GM12875 (cell line): ENCODE results near the gene BRIP1.

Experiments
- H3K4me3 ChIP-seq: one replicate; pipeline ENCODE4 v1.5.1; 2011; ENCODE audit warnings: low read depth, low read length, control low read depth
- TF ChIP-seq, protein P1 (sequence below): IDR thresholded peaks from 2 replicates; pipeline ENCODE4 v1.5.1; 2011; ENCODE audit warnings: low read depth, mild to moderate bottlenecking, control low read depth, inconsistent platforms, low read length, moderate library complexity, borderline replicate concordance; ENCODE audit not compliant: insufficient read depth

The BRIP1 gene

DNA sequence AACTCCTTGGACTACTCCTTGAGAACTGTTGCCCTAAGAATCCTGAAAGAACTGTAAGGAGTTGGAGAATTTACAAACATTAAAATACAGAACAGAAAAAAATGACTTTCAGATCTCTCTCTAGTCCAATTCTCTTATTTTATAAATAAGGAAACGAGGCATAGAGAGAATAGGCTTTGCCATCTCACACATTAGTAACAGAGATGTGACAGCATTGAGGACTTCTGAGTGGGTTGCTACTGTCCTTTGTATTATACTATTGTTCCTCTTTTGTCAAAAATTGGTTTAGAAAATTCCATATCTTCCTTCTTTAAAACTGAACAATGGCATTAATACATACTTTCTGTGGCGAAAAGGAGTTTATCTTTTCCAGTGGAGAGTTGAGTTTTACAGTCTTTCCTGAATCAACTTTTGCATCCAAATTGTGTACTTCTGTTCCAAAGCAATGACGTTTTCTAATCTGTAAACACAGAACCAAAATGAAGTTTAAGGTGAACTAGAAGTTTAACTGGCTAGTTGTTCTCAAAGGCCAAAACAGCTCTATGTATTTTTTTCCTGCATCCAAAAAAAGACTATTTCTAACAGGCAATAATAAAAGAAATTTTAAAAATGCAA, 16.5 kb downstream of the BRIP1 start:
- no peak overlapping the region for H3K4me3 ChIP-seq
- TF ChIP-seq, protein P1, sequence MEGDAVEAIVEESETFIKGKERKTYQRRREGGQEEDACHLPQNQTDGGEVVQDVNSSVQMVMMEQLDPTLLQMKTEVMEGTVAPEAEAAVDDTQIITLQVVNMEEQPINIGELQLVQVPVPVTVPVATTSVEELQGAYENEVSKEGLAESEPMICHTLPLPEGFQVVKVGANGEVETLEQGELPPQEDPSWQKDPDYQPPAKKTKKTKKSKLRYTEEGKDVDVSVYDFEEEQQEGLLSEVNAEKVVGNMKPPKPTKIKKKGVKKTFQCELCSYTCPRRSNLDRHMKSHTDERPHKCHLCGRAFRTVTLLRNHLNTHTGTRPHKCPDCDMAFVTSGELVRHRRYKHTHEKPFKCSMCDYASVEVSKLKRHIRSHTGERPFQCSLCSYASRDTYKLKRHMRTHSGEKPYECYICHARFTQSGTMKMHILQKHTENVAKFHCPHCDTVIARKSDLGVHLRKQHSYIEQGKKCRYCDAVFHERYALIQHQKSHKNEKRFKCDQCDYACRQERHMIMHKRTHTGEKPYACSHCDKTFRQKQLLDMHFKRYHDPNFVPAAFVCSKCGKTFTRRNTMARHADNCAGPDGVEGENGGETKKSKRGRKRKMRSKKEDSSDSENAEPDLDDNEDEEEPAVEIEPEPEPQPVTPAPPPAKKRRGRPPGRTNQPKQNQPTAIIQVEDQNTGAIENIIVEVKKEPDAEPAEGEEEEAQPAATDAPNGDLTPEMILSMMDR: no peak

DNA sequence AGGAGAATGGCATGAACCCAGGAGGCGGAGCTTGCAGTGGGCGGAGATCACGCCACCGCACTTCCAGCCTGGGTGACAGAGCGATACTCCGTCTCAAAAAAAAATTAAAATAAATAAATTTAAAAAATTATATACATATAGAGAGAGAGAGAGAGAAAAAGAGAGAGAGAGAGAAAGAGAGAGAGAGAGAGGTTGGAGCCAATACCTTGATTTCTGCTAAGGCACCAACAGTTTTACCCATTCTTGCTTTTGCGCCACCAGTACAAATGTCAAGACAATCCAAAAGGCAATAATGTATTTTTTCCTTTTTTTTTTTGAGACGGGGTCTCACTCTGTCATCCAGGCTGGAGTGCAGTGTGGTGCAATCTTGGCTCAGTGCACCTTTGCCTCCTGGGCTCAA, 17.2 kb downstream of the BRIP1 start:
- TF ChIP-seq, protein P1: no peak
- no peak overlapping the region for H3K4me3 ChIP-seq

DNA sequence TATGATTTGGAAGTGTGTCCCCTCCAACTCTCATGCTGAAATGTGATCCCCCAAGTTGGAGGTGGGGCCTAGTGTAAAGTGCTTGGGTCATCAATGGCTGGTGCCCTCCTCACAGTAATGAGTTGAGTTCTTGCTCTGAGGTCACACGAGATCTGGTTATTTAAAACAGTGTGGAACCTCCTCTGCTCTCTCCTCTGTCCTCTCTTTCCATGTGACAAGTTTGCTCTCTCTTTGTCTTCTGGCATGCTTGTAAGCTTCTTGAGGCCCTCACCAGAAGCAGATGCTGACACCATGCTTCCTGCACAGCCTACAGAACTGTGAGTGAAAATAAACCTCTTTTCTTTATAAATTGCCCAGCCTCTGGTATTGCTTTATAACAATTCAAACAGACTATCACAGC, 19.9 kb downstream of the BRIP1 start:
- H3K4me3 ChIP-seq: no peak overlapping the region
- TF ChIP-seq, protein P1: no peak

DNA sequence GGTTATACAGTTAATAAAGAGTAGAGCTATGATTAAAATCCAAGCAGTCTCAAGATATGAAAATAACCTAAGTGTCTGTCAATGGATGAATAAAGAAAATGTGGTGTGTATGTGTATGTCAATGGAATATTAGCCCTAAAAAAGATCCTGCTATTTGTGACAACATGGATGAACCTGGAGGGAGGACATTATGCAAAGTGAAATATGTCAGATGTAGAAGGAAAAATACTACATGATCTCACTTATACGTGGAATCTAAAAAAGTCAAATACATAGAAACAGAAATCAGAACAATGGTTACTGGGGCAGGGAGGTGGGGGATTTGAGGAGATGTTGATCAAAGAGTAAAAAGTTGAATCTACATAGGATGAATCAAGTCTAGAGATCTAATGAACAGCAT, 20.4 kb downstream of the BRIP1 start:
- H3K4me3 ChIP-seq: no peak overlapping the region
- TF ChIP-seq, protein P1: no peak

DNA sequence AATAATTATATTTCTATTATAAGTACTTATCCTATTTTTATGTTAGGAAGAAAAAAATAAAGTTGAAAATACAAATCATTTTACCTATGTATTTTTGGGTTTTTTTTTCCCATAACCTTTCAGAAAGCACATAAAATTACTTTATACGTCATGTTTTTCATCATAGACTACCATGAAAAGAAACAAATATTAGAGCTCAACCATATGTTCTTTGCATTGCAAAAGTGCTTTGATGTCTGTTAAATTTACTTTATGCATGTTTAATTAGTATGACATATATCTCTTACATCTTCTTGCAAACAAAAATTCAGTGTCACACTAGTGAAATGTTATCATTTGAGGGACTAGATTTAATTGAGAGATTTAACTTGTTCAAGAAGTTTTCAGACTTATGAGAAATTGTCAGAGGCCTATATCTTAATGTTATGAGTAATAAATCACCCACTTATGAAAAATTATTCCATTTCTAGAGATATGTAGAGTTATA, 24.0 kb downstream of the BRIP1 start:
- no peak overlapping the region for H3K4me3 ChIP-seq
- TF ChIP-seq, protein P1: no peak

DNA sequence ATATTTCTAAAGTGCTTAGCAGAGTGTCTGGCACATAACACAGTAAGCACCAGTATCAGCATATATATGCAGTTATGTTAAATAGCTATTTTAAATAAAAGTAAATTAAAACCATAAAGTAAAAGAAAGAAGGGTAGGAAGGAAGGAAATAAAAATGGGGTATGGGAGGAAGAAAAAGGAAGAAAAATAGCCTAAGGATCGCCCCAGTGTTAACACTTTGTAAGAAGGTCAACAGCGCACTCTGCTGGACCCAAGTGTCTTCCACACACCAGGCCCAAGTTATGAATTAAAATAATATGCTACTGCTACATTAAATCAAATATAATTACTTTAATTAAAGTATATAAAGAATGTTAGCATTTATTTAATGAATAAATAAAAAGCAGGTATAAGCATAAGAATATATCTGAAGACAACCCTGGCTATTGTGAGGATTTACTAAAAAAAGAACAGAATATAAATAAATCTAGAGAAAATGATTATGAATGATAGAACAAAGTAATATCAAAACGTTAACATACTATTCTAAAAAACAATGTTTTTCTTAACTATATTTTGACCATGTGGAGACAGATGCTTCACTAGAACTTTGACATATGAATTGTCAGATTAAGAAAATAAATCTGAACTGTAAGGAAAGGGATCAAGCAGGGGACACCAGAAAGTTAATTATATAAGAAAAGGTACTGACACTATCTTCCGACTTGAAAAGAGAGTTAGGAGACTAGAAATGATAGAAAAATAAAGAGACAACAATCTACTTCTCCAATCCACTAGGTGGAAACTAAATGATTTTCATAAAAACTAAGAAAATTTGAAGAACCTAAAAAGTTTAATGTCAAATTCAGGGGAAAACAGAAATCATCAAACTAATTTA, 25.9 kb downstream of the BRIP1 start:
- TF ChIP-seq, protein P1: peak; percentile 66

More for the DNA sequence above, 25.9 kb downstream of the BRIP1 start:
- no peak overlapping the region for H3K4me3 ChIP-seq
